ENCODE measurements around the gene TMEM242.

TMEM242 gene

GRCh38 chr6:157291356-157291755, 32.0 kb downstream of the TMEM242 start:
- Histone ChIP-seq H3K36me3 (ENCODE audit: control insufficient read depth in 1 of 2, insufficient read depth in 2 of 2, low read length in 2 of 2) (peaks cover 0 to 12% of the 10 kb centered on the region in 2 donors), H3K27ac (ENCODE audit: low read depth, low read length) (no peak overlapping the region), H3K4me3 (ENCODE audit: low read depth in 1 of 2, low read length in 2 of 2) (no peak overlapping the region), H3K4me1 (ENCODE audit: control insufficient read depth in 1 of 2, insufficient read depth in 2 of 2, low read length in 2 of 2) (no peaks in the 10 kb centered on the region), H3K27me3 (ENCODE audit: control insufficient read depth in 1 of 2, insufficient read depth in 2 of 2, low read length in 2 of 2) (no peaks in the 10 kb centered on the region), H3K9me3 (ENCODE audit: control insufficient read depth in 1 of 2, low read length in 2 of 2) (no peaks in the 10 kb centered on the region), H3K9ac (ENCODE audit: low read depth in 1 of 2, low read length in 2 of 2) (no peak overlapping the region)

- Histone ChIP-seq H3K4me3 (ENCODE audit: low read depth in 1 of 2, low read length in 2 of 2) (no peak overlapping the region), H3K36me3 (ENCODE audit: control insufficient read depth in 1 of 2, insufficient read depth in 2 of 2, low read length in 2 of 2) (peaks cover 0 to 12% of the 10 kb centered on the region in 2 donors), H3K9me3 (ENCODE audit: control insufficient read depth in 1 of 2, low read length in 2 of 2) (no peaks in the 10 kb centered on the region), H3K9ac (ENCODE audit: low read depth in 1 of 2, low read length in 2 of 2) (no peak overlapping the region), H3K27ac (ENCODE audit: low read depth, low read length) (no peak overlapping the region), H3K27me3 (ENCODE audit: control insufficient read depth in 1 of 2, insufficient read depth in 2 of 2, low read length in 2 of 2) (no peaks in the 10 kb centered on the region), H3K4me1 (ENCODE audit: control insufficient read depth in 1 of 2, insufficient read depth in 2 of 2, low read length in 2 of 2) (no peaks in the 10 kb centered on the region)
Measured at GRCh38 chr6:157290797-157291196, 32.5 kb downstream of the TMEM242 start.

GRCh38 chr6:157289764-157290163, 33.6 kb downstream of the TMEM242 start:
- no peak overlapping the region for H3K4me3 ChIP-seq (ENCODE audit: low read depth in 1 of 2, low read length in 2 of 2)
- H3K4me1 ChIP-seq (ENCODE audit: control insufficient read depth in 1 of 2, insufficient read depth in 2 of 2, low read length in 2 of 2), result peaks cover 0 to 6% of the 10 kb centered on the region in 2 donors
- H3K27ac ChIP-seq (ENCODE audit: low read depth, low read length), result no peak overlapping the region
- no peaks in the 10 kb centered on the region for H3K9me3 ChIP-seq (ENCODE audit: control insufficient read depth in 1 of 2, low read length in 2 of 2)
- peaks cover 0 to 12% of the 10 kb centered on the region in 2 donors for H3K36me3 ChIP-seq (ENCODE audit: control insufficient read depth in 1 of 2, insufficient read depth in 2 of 2, low read length in 2 of 2)
- H3K27me3 ChIP-seq (ENCODE audit: control insufficient read depth in 1 of 2, insufficient read depth in 2 of 2, low read length in 2 of 2), result no peaks in the 10 kb centered on the region
- no peak overlapping the region for H3K9ac ChIP-seq (ENCODE audit: low read depth in 1 of 2, low read length in 2 of 2)

- H3K9ac ChIP-seq (ENCODE audit: low read depth in 1 of 2, low read length in 2 of 2), result no peak overlapping the region
- no peak overlapping the region for H3K4me3 ChIP-seq (ENCODE audit: low read depth in 1 of 2, low read length in 2 of 2)
- no peaks in the 10 kb centered on the region for H3K27me3 ChIP-seq (ENCODE audit: control insufficient read depth in 1 of 2, insufficient read depth in 2 of 2, low read length in 2 of 2)
- H3K36me3 ChIP-seq (ENCODE audit: control insufficient read depth in 1 of 2, insufficient read depth in 2 of 2, low read length in 2 of 2), result peaks cover 0 to 12% of the 10 kb centered on the region in 2 donors
- H3K27ac ChIP-seq (ENCODE audit: low read depth, low read length), result no peak overlapping the region
- peaks cover 0 to 6% of the 10 kb centered on the region in 2 donors for H3K4me1 ChIP-seq (ENCODE audit: control insufficient read depth in 1 of 2, insufficient read depth in 2 of 2, low read length in 2 of 2)
- H3K9me3 ChIP-seq (ENCODE audit: control insufficient read depth in 1 of 2, low read length in 2 of 2), result no peaks in the 10 kb centered on the region
Measured at GRCh38 chr6:157288575-157288974, 34.7 kb downstream of the TMEM242 start.

GRCh38 chr6:157287923-157288322, 35.4 kb downstream of the TMEM242 start:
- Histone ChIP-seq H3K4me1 (ENCODE audit: control insufficient read depth in 1 of 2, insufficient read depth in 2 of 2, low read length in 2 of 2) (peaks cover 0 to 6% of the 10 kb centered on the region in 2 donors), H3K36me3 (ENCODE audit: control insufficient read depth in 1 of 2, insufficient read depth in 2 of 2, low read length in 2 of 2) (peaks cover 0 to 12% of the 10 kb centered on the region in 2 donors), H3K9me3 (ENCODE audit: control insufficient read depth in 1 of 2, low read length in 2 of 2) (no peaks in the 10 kb centered on the region), H3K9ac (ENCODE audit: low read depth in 1 of 2, low read length in 2 of 2) (no peak overlapping the region), H3K27me3 (ENCODE audit: control insufficient read depth in 1 of 2, insufficient read depth in 2 of 2, low read length in 2 of 2) (no peaks in the 10 kb centered on the region), H3K27ac (ENCODE audit: low read depth, low read length) (no peak overlapping the region), H3K4me3 (ENCODE audit: low read depth in 1 of 2, low read length in 2 of 2) (no peak overlapping the region)

GRCh38 chr6:157287247-157287850, 36.0 kb downstream of the TMEM242 start:
- peaks cover 0 to 6% of the 10 kb centered on the region in 2 donors for H3K4me1 ChIP-seq (ENCODE audit: control insufficient read depth in 1 of 2, insufficient read depth in 2 of 2, low read length in 2 of 2)

GRCh38 chr6:157285422-157285779, 37.9 kb downstream of the TMEM242 start:
- Histone ChIP-seq H3K36me3 (ENCODE audit: control insufficient read depth in 1 of 2, insufficient read depth in 2 of 2, low read length in 2 of 2) (peaks cover 0 to 6% of the 10 kb centered on the region in 2 donors), H3K4me3 (ENCODE audit: low read depth in 1 of 2, low read length in 2 of 2) (no peak overlapping the region)

More at GRCh38 chr6:157287247-157287850, 36.0 kb downstream of the TMEM242 start:
- Histone ChIP-seq H3K27me3 (ENCODE audit: control insufficient read depth in 1 of 2, insufficient read depth in 2 of 2, low read length in 2 of 2) (no peaks in the 10 kb centered on the region), H3K4me3 (ENCODE audit: low read depth in 1 of 2, low read length in 2 of 2) (no peak overlapping the region), H3K9ac (ENCODE audit: low read depth in 1 of 2, low read length in 2 of 2) (no peak overlapping the region), H3K36me3 (ENCODE audit: control insufficient read depth in 1 of 2, insufficient read depth in 2 of 2, low read length in 2 of 2) (peaks cover 0 to 8% of the 10 kb centered on the region in 2 donors), H3K9me3 (ENCODE audit: control insufficient read depth in 1 of 2, low read length in 2 of 2) (no peaks in the 10 kb centered on the region), H3K27ac (ENCODE audit: low read depth, low read length) (no peak overlapping the region)

GRCh38 chr6:157284738-157285421, 38.4 kb downstream of the TMEM242 start:
- Histone ChIP-seq H3K4me3 (ENCODE audit: low read depth in 1 of 2, low read length in 2 of 2) (no peak overlapping the region), H3K9ac (ENCODE audit: low read depth in 1 of 2, low read length in 2 of 2) (no peak overlapping the region), H3K27ac (ENCODE audit: low read depth, low read length) (no peak overlapping the region), H3K27me3 (ENCODE audit: control insufficient read depth in 1 of 2, insufficient read depth in 2 of 2, low read length in 2 of 2) (no peaks in the 10 kb centered on the region), H3K36me3 (ENCODE audit: control insufficient read depth in 1 of 2, insufficient read depth in 2 of 2, low read length in 2 of 2) (peaks cover 0 to 3% of the 10 kb centered on the region in 2 donors), H3K4me1 (ENCODE audit: control insufficient read depth in 1 of 2, insufficient read depth in 2 of 2, low read length in 2 of 2) (peaks cover 0 to 6% of the 10 kb centered on the region in 2 donors), H3K9me3 (ENCODE audit: control insufficient read depth in 1 of 2, low read length in 2 of 2) (no peaks in the 10 kb centered on the region)

More at GRCh38 chr6:157285422-157285779, 37.9 kb downstream of the TMEM242 start:
- H3K27me3 ChIP-seq (ENCODE audit: control insufficient read depth in 1 of 2, insufficient read depth in 2 of 2, low read length in 2 of 2), result no peaks in the 10 kb centered on the region
- H3K27ac ChIP-seq (ENCODE audit: low read depth, low read length), result no peak overlapping the region
- no peak overlapping the region for H3K9ac ChIP-seq (ENCODE audit: low read depth in 1 of 2, low read length in 2 of 2)
- no peaks in the 10 kb centered on the region for H3K9me3 ChIP-seq (ENCODE audit: control insufficient read depth in 1 of 2, low read length in 2 of 2)
- H3K4me1 ChIP-seq (ENCODE audit: control insufficient read depth in 1 of 2, insufficient read depth in 2 of 2, low read length in 2 of 2), result peaks cover 0 to 6% of the 10 kb centered on the region in 2 donors

GRCh38 chr6:157283900-157284737, 39.2 kb downstream of the TMEM242 start:
- Histone ChIP-seq H3K27ac (ENCODE audit: low read depth, low read length) (no peak overlapping the region), H3K36me3 (ENCODE audit: control insufficient read depth in 1 of 2, insufficient read depth in 2 of 2, low read length in 2 of 2) (no peaks in the 10 kb centered on the region), H3K27me3 (ENCODE audit: control insufficient read depth in 1 of 2, insufficient read depth in 2 of 2, low read length in 2 of 2) (no peaks in the 10 kb centered on the region), H3K4me1 (ENCODE audit: control insufficient read depth in 1 of 2, insufficient read depth in 2 of 2, low read length in 2 of 2) (peaks cover 0 to 6% of the 10 kb centered on the region in 2 donors), H3K9me3 (ENCODE audit: control insufficient read depth in 1 of 2, low read length in 2 of 2) (no peaks in the 10 kb centered on the region), H3K9ac (ENCODE audit: low read depth in 1 of 2, low read length in 2 of 2) (no peak overlapping the region), H3K4me3 (ENCODE audit: low read depth in 1 of 2, low read length in 2 of 2) (no peak overlapping the region)
